Calu3 (cell line): ENCODE results near the gene ZNF786. TPM values are rescaled to one million over a fixed set of nuclear protein-coding genes. Genes with fewer than 3 reads are reported as not detected.
A peak's percentile ranks its signal among the peaks of the same experiment; 100 is the strongest.

Experiments
- BruUV-seq: library from RNA; stranded (reverse); fragments of 400-500 nt; replicated peaks from 2 replicates; lab custom pipeline; 2021; lab: Mats Ljungman, UMichigan
- CTCF ChIA-PET: fragments of 300-600 bp; sonication (Branson Sonifier 250); formaldehyde crosslinking; loops from one replicate; lab custom pipeline; 2022; ENCODE audit warnings: antibody characterized with exemption; lab: Charles Lee
- DNase-seq: peaks from one replicate; pipeline ENCODE4 v3.0.0; 2022
- H3K27ac Mint-ChIP-seq: one replicate; pipeline ENCODE4 v1.8.0; 2022; ENCODE audit warnings: mixed read lengths; ENCODE audit not compliant: unreplicated experiment
- H3K27me3 Mint-ChIP-seq: one replicate; pipeline ENCODE4 v1.8.0; 2022; ENCODE audit warnings: mixed read lengths; ENCODE audit not compliant: unreplicated experiment
- H3K36me3 Mint-ChIP-seq: one replicate; pipeline ENCODE4 v1.8.0; 2022; ENCODE audit warnings: mild to moderate bottlenecking, moderate library complexity, mixed read lengths; ENCODE audit not compliant: insufficient read depth, unreplicated experiment
- H3K4me1 Mint-ChIP-seq: one replicate; pipeline ENCODE4 v1.8.0; 2022; ENCODE audit warnings: mild to moderate bottlenecking, low read depth, mixed read lengths; ENCODE audit not compliant: unreplicated experiment
- H3K4me3 Mint-ChIP-seq: one replicate; pipeline ENCODE4 v1.8.0; 2022; ENCODE audit warnings: mild to moderate bottlenecking, low read depth, moderate library complexity, mixed read lengths; ENCODE audit not compliant: unreplicated experiment
- H3K9me3 Mint-ChIP-seq: one replicate; pipeline ENCODE4 v1.8.0; 2022; ENCODE audit warnings: low read depth, mixed read lengths; ENCODE audit not compliant: unreplicated experiment
- intact Hi-C: fragments of 100-400 bp; cut with micrococcal nuclease; formaldehyde crosslinking; loops from one replicate; pipeline ENCODE4 v1.10.0; 2022; ENCODE audit not compliant: unreplicated experiment
- total RNA-seq: library from RNA; stranded (reverse); gene quantifications from 2 replicates; pipeline ENCODE4 v1.2.3, GENCODE V29; 2022
- TF ChIP-seq, protein P1 (sequence below): fragments of 200-600 bp; IDR thresholded peaks from one replicate; pipeline ENCODE4 v1.8.0; 2022; ENCODE audit warnings: antibody characterized with exemption; ENCODE audit not compliant: unreplicated experiment

Gene ZNF786
- total RNA-seq, 1 experiment from 2014 or later = 9.8 TPM

DNA sequence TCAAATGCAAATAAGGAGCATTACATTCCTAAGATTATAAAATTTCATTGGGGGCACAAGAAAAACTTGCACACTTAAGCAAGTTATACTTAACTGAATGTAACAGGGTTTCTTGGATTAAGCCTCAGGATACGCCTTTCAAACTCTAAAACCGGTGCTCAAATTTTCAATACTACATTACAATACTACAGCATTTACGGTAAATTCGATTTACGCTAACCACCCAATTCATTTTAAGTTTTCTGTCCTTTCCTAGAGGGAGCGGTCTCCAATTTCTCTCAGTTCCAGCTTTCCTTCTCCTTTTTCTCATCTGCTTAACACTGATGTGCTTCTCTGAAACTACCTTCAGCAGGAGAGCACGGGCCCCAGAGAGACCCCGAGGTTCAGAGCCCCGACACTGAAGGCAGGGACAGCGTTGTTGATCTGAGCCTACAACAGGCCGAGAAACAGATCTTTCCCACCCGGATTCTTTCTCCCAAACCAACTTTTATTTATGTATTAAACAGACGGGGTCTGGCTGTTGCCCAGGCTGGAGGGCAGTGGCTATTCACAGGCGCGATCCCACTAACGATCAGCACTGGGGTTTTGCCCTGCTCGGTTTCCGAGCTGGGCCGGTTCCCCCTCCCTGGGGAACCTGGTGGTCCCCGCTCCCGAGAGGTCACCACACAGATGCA is 34.8 kb upstream of the ZNF786 start:
- DNase-seq = no peak
- TF ChIP-seq, protein P1, sequence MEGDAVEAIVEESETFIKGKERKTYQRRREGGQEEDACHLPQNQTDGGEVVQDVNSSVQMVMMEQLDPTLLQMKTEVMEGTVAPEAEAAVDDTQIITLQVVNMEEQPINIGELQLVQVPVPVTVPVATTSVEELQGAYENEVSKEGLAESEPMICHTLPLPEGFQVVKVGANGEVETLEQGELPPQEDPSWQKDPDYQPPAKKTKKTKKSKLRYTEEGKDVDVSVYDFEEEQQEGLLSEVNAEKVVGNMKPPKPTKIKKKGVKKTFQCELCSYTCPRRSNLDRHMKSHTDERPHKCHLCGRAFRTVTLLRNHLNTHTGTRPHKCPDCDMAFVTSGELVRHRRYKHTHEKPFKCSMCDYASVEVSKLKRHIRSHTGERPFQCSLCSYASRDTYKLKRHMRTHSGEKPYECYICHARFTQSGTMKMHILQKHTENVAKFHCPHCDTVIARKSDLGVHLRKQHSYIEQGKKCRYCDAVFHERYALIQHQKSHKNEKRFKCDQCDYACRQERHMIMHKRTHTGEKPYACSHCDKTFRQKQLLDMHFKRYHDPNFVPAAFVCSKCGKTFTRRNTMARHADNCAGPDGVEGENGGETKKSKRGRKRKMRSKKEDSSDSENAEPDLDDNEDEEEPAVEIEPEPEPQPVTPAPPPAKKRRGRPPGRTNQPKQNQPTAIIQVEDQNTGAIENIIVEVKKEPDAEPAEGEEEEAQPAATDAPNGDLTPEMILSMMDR = no peak
- intact Hi-C loops = loop anchor here (5.0 kb wide), 1 partner anchor 72 kb away; the partner anchor contains the start of gene ZNF282
- Mint-ChIP-seq H3K27ac (peak overlapping the region; percentile 77), H3K4me3 (peak overlapping the region; percentile 82), H3K9me3 (no peaks in the 10 kb centered on the region), H3K36me3 (peaks cover 38% of the 10 kb centered on the region), H3K27me3 (no peaks in the 10 kb centered on the region), H3K4me1 (peaks cover 18% of the 10 kb centered on the region)
- CTCF ChIA-PET = interaction anchor here (0.8 to 1.6 kb wide), 5 partner anchors 22 to 160 kb away, joined by 3 to 8 read pairs (median 3); partner anchors contain the start of genes ZNF398 and ZNF783
- TSS peak; percentile 82 for BruUV-seq

DNA sequence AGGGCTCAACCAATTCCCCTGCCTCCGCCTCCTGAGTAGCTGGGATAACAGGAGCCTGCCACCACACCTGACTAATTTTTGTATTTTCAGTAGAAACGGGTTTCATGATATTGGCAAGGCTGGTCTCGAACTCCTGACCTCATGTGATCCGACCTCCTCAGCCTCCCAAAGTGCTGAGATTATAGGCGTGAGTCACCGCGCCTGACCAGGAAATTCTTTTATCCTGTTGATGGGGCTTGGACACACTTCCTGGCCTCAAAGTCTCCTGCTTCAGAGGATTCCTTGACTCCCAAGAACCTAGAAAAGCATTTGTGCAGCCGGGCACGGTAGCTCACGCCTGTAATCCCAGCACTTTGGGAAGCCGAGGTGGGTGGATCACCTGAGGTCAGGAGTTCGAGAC is 19.5 kb upstream of the ZNF786 start:
- H3K9me3 Mint-ChIP-seq = no peaks in the 10 kb centered on the region
- H3K4me3 Mint-ChIP-seq = no peak overlapping the region
- no TSS peak for BruUV-seq
- H3K36me3 Mint-ChIP-seq = no peaks in the 10 kb centered on the region
- no peaks in the 10 kb centered on the region for H3K4me1 Mint-ChIP-seq
- DNase-seq = no peak
- CTCF ChIA-PET = interaction anchor here (0.7 kb wide), 1 partner anchor 216 kb away, joined by 3 read pairs; no protein-coding TSS in a partner anchor
- intact Hi-C loops = no loop called here
- TF ChIP-seq, protein P1 = no peak
- no peak overlapping the region for H3K27ac Mint-ChIP-seq
- no peaks in the 10 kb centered on the region for H3K27me3 Mint-ChIP-seq

DNA sequence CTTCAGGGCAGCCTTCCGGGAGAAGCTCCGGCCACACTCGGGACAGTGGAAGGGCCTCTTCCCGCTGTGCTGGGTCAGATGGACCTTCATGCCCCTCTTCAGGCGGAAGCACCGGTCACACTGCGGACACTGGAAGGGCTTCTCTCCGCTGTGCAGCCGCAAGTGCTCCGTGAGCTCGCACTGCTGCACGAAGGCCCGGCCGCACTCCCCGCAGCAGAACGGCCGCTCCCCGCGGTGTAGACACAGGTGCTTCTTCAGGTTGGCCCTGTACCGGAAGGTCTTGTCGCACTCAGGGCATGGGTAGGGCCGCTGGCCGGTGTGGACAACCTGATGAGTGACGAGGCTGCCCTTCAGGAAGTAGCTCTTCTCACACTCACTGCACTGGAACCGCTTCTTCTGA is 14.2 kb upstream of the ZNF786 start:
- TF ChIP-seq, protein P1 = no peak
- Mint-ChIP-seq H3K4me3 (no peak overlapping the region), H3K27ac (no peak overlapping the region), H3K9me3 (no peaks in the 10 kb centered on the region), H3K4me1 (no peaks in the 10 kb centered on the region), H3K36me3 (no peaks in the 10 kb centered on the region), H3K27me3 (no peaks in the 10 kb centered on the region)
- no peak for DNase-seq
- CTCF ChIA-PET = interaction anchor here (0.6 kb wide), 1 partner anchor 190 kb away, joined by 7 read pairs; no protein-coding TSS in a partner anchor
- intact Hi-C loops = no loop called here
- BruUV-seq = no TSS peak

DNA sequence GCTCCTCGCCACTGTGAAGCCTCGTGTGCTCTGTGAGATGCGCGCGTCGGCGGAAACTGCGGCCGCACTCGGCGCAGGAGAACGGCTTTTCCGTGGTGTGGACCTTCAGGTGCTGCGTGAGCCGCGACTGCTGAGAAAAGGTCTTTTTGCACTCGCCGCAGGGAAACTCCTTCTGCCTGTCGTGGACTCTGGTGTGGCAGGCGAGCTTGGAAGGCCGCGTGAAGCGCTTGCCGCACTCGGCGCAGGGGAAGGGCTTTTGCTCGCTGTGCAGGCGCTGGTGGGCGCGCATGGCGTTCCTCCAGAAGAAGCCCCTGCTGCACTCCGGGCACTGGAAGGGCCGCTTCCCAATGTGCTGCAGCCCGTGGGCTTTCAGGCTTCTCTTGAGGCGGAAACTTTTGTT is 13.7 kb upstream of the ZNF786 start:
- CTCF ChIA-PET = no interaction called here
- TF ChIP-seq, protein P1 = no peak
- Mint-ChIP-seq H3K27me3 (no peaks in the 10 kb centered on the region), H3K4me1 (no peaks in the 10 kb centered on the region), H3K4me3 (no peak overlapping the region), H3K27ac (no peak overlapping the region), H3K36me3 (no peaks in the 10 kb centered on the region), H3K9me3 (no peaks in the 10 kb centered on the region)
- no peak for DNase-seq
- no TSS peak for BruUV-seq
- intact Hi-C loops = no loop called here
